ENCODE measurements around the gene C11orf24. TPM values are rescaled to one million over a fixed set of nuclear protein-coding genes. Genes with fewer than 3 reads are reported as not detected.

C11orf24 gene
- total and polyA plus RNA-seq, 9 of the 15 experiments (the other 6 are each of a cell fraction or from before 2014, with no cell fraction given), result 2.0 to 65.2 (median 32.5) TPM

GRCh38 chr11:68298659-68299516, 27.1 kb upstream of the C11orf24 start:
- CTCF ChIA-PET (ENCODE audit: low intra/inter-chr PET ratio), result interaction anchor here (1.1 to 2.4 kb wide), 2 partner anchors 28 to 42 kb away, joined by 3 to 35 read pairs; no protein-coding TSS in a partner anchor
- Histone ChIP-seq H3K27ac (ENCODE audit: extremely low read depth, low read depth, low read length) (no peak overlapping the region), H3K36me3 (ENCODE audit: control insufficient read depth, insufficient read depth, low read length) (no peaks in the 10 kb centered on the region), H3K9me3 (replicated peaks; ENCODE audit: control insufficient read depth, insufficient read depth, low read depth, low read length) (no peaks in the 10 kb centered on the region), H3K9me1 (ENCODE audit: control insufficient read depth, insufficient read depth, low read length) (no peaks in the 10 kb centered on the region), H3K9ac (ENCODE audit: insufficient read depth in 1 of 2, low read depth in 2 of 2, low read length in 2 of 2) (peak overlapping the region in 1 of 2 experiments; percentile 48; a peak in 1 of 4 replicates), H2AFZ (ENCODE audit: low read depth, low read length) (no peak overlapping the region), H3K79me2 (ENCODE audit: control insufficient read depth, insufficient read depth, low read length) (no peaks in the 10 kb centered on the region), H4K20me1 (replicated peaks; ENCODE audit: control insufficient read depth, insufficient read depth, low read length) (no peaks in the 10 kb centered on the region), H3K27me3 (ENCODE audit: control insufficient read depth in 2 of 2, insufficient read depth in 2 of 2, low read length in 2 of 2) (no peaks in the 10 kb centered on the region), H3K4me3 (no peak overlapping the region), H3K4me2 (ENCODE audit: insufficient read depth, low read length) (no peak overlapping the region), H3K4me1 (replicated peaks in 1 of 2; ENCODE audit: control insufficient read depth in 2 of 2, insufficient read depth in 2 of 2, low read length in 2 of 2) (peaks cover 6 to 34% of the 10 kb centered on the region in 2 experiments)
- in situ Hi-C loops (cut with MboI) (loop anchor here (5.0 kb wide), 1 partner anchor 42 kb away; no protein-coding TSS in a partner anchor), intact Hi-C loops (cut with micrococcal nuclease) (loop anchor here (5.0 kb wide), 2 partner anchors 148 to 292 kb away; no protein-coding TSS in a partner anchor)
- POLR2A ChIA-PET, result interaction anchor here (0.6 to 3.3 kb wide), 11 partner anchors 12 to 90 kb away, joined by 3 to 25 read pairs (median 5); partner anchors contain the start of gene C11orf24
- no TSS peak for BruUV-seq (replicated peaks)
- ATAC-seq, result no peak
- DNase-seq (ENCODE audit: extremely low read depth in 1 of 4, low spot score in 3 of 4), result peak in 1 of 4 experiments; percentile 3
- FAIRE-seq, result no peak
- WGBS (ENCODE audit: insufficient coverage, low coverage, missing lambda C conversion rate), result 35% methylated on average over 14 of the region's 15 CpGs
- TF ChIP-seq ZSCAN29 (IDR thresholded peaks at IDR 0.05) (0 out of 2 replicates have a peak, but pooled peaks have one; percentile 37), CCAR2 (IDR thresholded peaks at IDR 0.05; ENCODE audit: low read depth, low read length) (no peak)
